ENCODE data around the gene HS6ST3. TPM values are rescaled to one million over a fixed set of nuclear protein-coding genes. Genes with fewer than 3 reads are reported as not detected.
A peak's percentile ranks its signal among the peaks of the same experiment; 100 is the strongest.

HS6ST3 gene
- total and polyA plus RNA-seq, 8 donors, result 0.65 to 3.4 (median 1.8) TPM

DNA sequence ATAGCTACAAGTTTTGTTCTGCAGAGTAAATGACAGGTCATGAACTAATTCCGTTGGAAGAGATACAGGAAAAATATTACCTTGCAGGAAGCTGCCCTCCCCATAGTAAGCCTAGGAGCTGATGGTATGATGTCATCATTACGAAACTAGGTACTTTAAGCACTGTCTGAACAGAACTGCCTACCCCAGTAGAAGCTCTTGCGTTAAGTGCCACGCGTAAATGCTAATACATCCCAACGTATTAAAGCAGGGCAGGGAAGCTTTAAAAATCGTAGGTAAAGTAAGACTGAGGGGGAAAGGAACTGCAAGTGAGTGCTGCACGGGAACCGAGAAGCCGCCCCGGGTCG lies 37.3 kb upstream of the HS6ST3 start:
- intact Hi-C loops (cut with DNase I), result no loop called here
- Histone ChIP-seq H3K9me3 (no peaks in the 10 kb centered on the region), H3K36me3 (no peaks in the 10 kb centered on the region), H3K4me1 (no peaks in the 10 kb centered on the region), H3K27ac (peak overlapping the region; percentile 78 to 90 (median 87)), H3K27me3 (no peaks in the 10 kb centered on the region), H3K4me3 (peak overlapping the region; percentile 86 to 100 (median 98))
- TF ChIP-seq, protein P1, sequence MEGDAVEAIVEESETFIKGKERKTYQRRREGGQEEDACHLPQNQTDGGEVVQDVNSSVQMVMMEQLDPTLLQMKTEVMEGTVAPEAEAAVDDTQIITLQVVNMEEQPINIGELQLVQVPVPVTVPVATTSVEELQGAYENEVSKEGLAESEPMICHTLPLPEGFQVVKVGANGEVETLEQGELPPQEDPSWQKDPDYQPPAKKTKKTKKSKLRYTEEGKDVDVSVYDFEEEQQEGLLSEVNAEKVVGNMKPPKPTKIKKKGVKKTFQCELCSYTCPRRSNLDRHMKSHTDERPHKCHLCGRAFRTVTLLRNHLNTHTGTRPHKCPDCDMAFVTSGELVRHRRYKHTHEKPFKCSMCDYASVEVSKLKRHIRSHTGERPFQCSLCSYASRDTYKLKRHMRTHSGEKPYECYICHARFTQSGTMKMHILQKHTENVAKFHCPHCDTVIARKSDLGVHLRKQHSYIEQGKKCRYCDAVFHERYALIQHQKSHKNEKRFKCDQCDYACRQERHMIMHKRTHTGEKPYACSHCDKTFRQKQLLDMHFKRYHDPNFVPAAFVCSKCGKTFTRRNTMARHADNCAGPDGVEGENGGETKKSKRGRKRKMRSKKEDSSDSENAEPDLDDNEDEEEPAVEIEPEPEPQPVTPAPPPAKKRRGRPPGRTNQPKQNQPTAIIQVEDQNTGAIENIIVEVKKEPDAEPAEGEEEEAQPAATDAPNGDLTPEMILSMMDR (IDR thresholded peaks at IDR 0.05), result no peak
- no peak for DNase-seq
- peak; percentile 15 to 56 (median 36) for ATAC-seq
- FAIRE-seq, result no peak
- WGBS, 2 donors, result 1 to 3% methylated on average over 12 of the region's 12 CpGs

DNA sequence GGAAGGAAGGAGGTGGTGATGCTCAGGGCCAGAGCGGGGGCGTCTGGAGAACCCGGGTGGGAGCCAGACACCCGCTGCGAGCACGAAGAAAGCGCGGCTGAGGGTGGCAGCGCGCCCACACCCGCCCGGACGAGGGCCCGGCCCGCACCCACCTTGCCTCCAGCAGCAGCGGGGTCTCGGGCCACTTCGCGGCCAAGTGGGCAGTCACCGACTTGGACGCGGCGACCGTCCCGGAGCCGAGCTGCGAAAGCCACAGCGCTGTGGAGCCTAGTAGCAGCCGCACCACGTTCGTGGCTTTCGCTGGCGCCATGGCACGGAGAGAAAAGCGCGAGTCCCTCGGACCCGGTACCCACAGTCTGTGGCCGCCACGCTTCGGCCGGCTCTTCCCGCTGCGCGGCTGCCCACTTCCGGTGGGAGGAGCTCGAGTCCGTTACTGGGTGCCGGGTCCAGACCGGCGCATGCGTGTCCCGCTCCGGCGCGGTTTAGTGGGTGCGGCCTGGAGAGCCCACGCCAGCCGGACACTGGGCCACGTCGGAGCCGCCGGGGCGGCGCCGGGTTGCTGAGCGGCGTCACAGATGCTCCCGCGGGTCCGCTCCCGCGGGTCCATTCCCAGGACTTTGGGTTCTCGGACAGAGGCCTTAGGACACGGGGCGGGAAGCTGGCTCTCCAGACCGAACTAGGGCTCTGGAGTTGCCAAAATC lies 36.8 kb upstream of the HS6ST3 start, which contains the start of gene UGGT2:
Gene UGGT2, minus strand, starts transcription at position 399 of the 701 bp plus-strand sequence. Its CDS starts 89 bp downstream, at position 310.
- TF ChIP-seq, protein P1 (IDR thresholded peaks at IDR 0.05), result no peak
- ATAC-seq (peak; percentile 99 to 100 (median 99)), FAIRE-seq (no peak), DNase-seq (peak; percentile 94 to 99 (median 96))
- Histone ChIP-seq H3K4me1 (no peaks in the 10 kb centered on the region), H3K36me3 (no peaks in the 10 kb centered on the region), H3K27me3 (no peaks in the 10 kb centered on the region), H3K9me3 (no peaks in the 10 kb centered on the region), H3K4me3 (peak within 1 kb of the TSS; percentile 86 to 100 (median 98)), H3K27ac (peak within 1 kb of the TSS; percentile 78 to 90 (median 87))
- 0% methylated on average over 62 to 77 of the region's 77 CpGs for WGBS, 2 donors
- intact Hi-C loops (cut with DNase I), result no loop called here

DNA sequence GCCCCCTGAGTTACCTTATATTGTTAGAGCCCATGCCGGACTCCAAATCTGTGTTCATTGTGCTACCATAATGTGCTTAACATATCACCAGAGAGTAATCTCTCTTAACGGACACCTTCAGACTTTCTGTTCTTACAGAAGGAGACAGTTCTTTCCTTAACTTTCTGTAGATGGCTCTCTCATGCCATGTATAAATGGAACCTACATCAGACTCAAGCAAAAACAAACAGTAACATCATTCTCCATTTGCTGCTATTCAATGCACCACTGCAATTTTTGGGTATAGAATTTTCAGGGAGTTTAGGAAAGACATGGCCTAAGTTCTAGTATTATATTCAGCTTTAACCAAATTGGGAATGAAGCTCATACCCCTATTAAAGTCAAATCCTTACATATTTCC lies 24.1 kb upstream of the HS6ST3 start:
- DNase-seq (no peak), ATAC-seq (no peak), FAIRE-seq (no peak)
- Histone ChIP-seq H3K4me3 (no peak overlapping the region), H3K4me1 (no peaks in the 10 kb centered on the region), H3K27me3 (no peaks in the 10 kb centered on the region), H3K9me3 (no peaks in the 10 kb centered on the region), H3K36me3 (no peaks in the 10 kb centered on the region), H3K27ac (no peak overlapping the region)
- TF ChIP-seq, protein P1 (IDR thresholded peaks at IDR 0.05), result no peak
- intact Hi-C loops (cut with DNase I), result no loop called here
- 74 to 89% methylated on average over 2 of the region's 2 CpGs for WGBS, 2 donors

DNA sequence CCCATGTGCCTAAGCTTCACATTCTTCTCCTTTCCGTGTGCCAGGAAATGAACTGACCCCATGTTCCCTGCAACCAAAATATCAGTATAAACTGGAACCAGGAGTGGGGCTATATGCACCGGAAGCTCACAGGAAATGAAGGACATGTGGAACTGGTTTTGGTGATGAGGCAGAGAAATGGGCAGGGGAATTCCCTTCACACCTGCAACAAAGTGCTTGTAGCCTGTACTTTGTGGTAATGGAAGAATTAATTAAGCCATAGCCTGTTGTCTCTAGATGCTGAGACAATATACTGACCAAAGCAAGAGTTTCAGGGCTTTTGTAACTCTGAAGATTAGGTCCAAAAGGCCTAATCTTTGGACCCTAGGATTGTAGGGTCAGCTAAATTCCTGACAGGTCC lies 21.2 kb upstream of the HS6ST3 start:
- Histone ChIP-seq H3K27ac (no peak overlapping the region), H3K27me3 (no peaks in the 10 kb centered on the region), H3K9me3 (no peaks in the 10 kb centered on the region), H3K4me1 (no peaks in the 10 kb centered on the region), H3K4me3 (no peak overlapping the region), H3K36me3 (no peaks in the 10 kb centered on the region)
- DNase-seq, result no peak
- intact Hi-C loops (cut with DNase I), result no loop called here
- no peak for FAIRE-seq
- WGBS, 2 donors, result 69 to 70% methylated on average over 2 of the region's 2 CpGs
- TF ChIP-seq, protein P1 (IDR thresholded peaks at IDR 0.05), result no peak
- ATAC-seq, result no peak

DNA sequence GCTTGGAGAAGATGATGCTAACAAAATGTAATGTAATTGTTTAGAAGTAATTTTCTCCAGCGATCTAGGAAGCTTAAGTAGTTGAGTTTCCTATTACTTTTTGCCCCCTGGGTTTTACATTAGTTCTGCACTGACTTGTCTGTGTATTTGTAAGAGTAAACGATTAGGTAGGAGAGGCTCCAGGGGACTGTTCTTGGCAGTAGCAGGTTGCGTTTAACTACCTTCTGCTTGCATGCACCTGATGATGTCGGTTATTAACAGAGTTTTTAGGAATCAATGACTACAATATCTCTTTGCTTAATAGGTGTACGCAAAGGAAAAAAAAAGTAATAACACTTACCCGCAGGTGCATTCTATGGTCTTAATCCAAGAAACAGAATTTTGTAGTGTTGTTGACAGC lies 18.4 kb upstream of the HS6ST3 start:
- intact Hi-C loops (cut with DNase I), result no loop called here
- Histone ChIP-seq H3K27ac (no peak overlapping the region), H3K9me3 (no peaks in the 10 kb centered on the region), H3K4me1 (peaks cover 0 to 4% (median 0%) of the 10 kb centered on the region in 3 donors), H3K36me3 (no peaks in the 10 kb centered on the region), H3K4me3 (no peak overlapping the region), H3K27me3 (no peaks in the 10 kb centered on the region)
- WGBS, 2 donors, result 57 to 58% methylated on average over 6 of the region's 6 CpGs
- FAIRE-seq, result no peak
- DNase-seq, result no peak
- TF ChIP-seq, protein P1 (IDR thresholded peaks at IDR 0.05), result no peak
- ATAC-seq, result peak in 2 of 4 donors; percentile 45 to 53
